ENCODE data around the gene KCNJ6. TPM values are rescaled to one million over a fixed set of nuclear protein-coding genes. Genes with fewer than 3 reads are reported as not detected.
A peak's percentile ranks its signal among the peaks of the same experiment; 100 is the strongest.
"Not testable (repeated sequence)": the region's sequence is repeated elsewhere in the genome, so short reads cannot be mapped to it uniquely, and the experiment has no call there.

Gene KCNJ6
- total RNA-seq, 1 donor from 2014 or later: not detected

DNA sequence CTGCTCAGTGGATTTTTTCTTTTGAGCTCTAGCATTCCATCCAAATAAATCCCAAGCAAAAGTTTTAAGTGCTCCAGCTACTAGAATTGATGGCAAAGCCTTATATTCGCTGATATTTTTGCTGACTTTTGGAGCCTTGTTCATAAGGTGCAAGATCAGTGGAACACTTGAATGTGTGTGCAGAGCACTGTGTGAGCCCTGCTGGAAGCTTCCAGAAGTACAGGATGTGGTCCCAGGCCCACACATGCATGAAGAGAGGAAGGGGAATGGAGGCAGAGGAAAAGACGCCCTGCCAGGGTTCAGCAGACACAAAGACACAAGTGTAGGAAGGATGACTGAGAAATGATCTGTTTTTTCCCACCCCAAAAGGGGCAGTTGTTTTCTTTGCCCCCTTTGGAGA, 169.4 kb downstream of the KCNJ6 start:
- ATAC-seq (no peak), DNase-seq (ENCODE audit: low spot score) (no peak)

DNA sequence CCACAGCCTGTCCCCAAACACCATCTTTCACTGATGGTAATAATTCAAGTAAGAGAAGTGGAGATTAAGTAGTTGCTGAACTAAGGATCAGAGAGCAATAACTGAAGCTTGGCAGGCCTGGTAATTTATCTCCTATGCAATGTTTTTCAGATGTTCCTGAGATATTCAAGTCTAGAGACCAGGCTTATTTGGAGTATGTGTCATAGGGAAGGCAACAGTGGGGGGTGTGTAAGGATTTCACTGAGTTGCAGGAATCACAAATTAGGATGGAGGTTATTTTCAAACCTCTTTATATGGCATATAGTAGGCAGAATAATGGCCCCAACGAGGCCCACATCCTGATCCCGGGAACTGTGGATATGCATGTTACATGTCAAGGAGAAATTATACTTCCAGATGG, 171.7 kb downstream of the KCNJ6 start:
- ATAC-seq (no peak), DNase-seq (ENCODE audit: low spot score) (no peak)

DNA sequence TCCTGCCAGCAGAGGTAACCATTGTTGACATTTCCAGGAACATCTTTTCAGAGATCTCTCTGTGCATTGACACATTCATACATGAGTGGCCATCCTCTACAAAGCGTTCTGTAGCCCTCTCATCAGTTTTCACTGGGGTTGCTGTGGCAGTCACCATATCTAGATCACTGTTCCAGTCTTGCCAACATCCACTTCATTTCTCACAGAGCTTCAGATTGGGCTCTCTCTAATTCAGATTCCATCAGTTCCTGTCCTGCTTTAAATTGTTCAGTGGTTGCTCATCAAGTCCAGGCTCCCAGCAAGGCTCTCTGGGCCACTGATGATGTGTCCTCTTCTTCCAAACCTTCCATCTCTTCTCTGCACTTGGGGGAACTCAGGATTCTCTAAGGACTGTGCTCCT, 173.7 kb downstream of the KCNJ6 start:
- DNase-seq (ENCODE audit: low spot score) (no peak), ATAC-seq (no peak)

DNA sequence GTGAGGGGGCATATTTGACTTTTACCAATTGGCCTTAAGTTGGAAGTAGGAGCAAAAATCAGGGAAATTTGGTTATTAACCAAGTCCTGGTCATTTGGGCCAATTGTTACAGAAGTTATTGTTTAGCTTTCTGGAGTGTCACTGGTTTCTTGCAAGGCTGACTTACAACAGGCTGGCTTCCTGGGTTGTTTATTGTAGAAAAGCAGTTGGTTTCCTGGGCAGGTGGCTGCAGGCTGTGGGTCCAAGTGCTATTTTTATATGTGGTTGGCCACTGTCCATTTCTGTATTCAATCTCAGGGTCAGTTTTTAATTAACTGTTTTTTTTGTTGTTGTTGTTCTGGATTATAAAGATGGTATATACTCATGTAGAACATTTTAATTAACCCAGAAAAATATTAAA, 174.1 kb downstream of the KCNJ6 start:
- ATAC-seq: no peak

DNA sequence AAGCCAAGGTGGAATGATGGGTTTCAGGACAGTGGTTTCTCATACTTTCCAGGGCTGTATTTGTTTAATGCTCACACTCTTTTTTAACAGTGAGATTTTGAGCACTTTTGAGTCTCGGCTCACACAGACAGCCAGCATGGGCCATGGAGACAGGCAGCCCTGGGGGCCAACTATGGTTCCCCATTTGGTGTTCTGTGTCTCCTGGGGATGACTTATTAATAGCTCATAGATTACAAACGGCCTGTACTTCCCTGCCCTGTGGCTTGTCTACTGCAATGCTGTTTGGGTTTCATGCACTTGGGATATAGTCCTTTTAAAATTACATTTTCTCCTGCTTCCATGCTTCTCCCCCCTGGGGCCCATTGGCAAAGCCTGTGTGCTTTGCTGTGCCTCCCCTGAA, 178.3 kb downstream of the KCNJ6 start:
- DNase-seq (ENCODE audit: low spot score): no peak
- ATAC-seq: no peak

More for the DNA sequence above, 174.1 kb downstream of the KCNJ6 start:
- no peak for DNase-seq (ENCODE audit: low spot score)

DNA sequence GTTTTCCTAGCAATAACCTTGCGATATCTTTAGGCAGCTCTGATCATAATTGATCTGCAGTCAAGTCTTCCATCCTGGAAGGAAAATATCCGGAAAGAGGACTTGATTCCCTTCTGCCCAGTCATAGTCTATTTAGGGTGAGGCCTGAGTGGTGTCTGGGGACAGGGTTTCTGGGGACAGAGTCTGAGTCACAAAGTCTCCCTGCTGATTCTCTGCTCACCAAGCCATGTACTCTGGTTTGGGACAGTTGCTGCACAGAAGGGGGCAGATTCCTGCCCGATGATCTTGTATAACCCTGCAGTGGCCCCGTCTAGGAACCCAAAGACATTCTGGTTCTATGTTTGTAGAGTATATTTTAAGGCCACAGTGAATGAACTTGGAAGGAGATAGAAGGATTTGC, 178.8 kb downstream of the KCNJ6 start:
- ATAC-seq: no peak
- DNase-seq (ENCODE audit: low spot score): no peak

DNA sequence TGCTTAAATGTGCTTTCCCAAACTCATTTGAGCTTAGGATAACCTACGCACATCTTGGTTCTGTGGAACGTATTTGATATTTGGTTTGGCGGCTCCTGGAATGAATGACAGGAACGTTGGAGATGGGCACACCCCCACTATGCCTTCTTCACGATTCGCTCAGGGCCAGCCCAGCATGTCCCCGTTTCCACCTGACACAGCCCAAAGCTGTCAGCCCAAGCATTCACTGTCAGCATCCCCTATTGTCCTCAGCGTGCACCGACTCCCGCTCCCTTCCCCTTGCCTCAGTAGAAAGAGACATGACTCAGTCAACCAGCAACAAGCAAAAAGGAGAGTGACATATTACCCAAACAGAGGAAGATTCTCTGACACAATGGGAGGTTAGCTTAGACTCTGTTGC, 181.4 kb downstream of the KCNJ6 start:
- no peak for DNase-seq (ENCODE audit: low spot score)
- no peak for ATAC-seq

DNA sequence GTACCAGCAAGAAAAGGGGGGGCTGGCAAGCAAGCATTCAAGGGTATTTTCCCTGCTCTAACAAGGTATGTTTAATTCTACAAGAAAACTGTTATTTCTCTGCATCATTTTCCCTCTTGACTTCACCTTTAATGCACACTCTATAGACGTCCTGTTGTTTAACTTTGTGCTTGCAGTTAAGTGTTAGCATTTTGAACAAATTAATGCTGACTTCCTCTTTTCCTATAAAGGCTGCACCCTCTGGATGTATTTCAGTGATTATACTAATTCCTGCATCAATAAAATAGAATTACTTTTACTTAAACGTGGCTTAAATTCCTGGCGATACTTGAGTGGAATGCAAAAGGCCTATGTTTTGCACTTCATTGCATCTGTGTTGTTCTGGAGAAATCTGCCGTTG, 183.3 kb downstream of the KCNJ6 start:
- ATAC-seq (no peak), DNase-seq (ENCODE audit: low spot score) (no peak)

DNA sequence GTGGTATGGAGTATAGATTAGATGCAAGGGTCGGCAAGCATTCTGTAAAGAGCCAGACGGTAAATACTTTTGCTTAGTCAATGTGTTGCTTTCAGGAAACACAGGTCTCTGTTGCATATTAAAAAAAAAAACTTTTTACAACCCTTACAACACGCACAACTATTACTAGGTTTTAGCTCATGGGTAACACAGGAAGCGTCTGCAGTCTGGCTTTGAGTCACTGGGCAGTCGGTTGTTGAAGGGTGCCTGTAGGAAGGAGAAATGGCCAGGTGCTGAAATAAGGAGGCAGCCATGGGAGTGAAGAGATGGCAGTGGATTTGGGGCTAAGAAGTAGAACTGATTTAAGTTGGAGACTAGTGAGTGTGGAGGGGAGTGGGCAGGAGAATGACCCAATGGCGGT, 192.1 kb downstream of the KCNJ6 start:
- no peak for ATAC-seq
- no peak for DNase-seq (ENCODE audit: low spot score)

DNA sequence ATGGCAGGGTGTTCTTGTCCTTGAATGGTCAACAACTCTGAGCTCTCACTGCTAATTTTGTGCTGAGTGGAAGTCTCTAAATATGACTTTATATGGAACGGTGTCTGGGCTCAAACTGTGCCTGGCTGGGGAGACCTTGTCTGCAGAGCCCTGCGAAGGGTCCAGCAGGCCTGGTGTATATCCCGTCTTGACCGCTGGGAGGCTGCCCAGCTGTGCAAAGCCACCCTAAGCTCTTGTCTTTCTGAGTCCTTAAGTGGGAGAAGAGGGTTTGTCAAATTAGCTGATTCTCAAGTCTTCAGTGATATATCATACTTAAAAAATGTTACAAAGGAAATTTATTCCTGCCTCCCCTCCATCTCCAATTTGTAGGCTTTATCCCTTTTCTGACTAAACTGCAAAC, 198.7 kb downstream of the KCNJ6 start:
- DNase-seq (ENCODE audit: low spot score) (no peak), ATAC-seq (no peak)

DNA sequence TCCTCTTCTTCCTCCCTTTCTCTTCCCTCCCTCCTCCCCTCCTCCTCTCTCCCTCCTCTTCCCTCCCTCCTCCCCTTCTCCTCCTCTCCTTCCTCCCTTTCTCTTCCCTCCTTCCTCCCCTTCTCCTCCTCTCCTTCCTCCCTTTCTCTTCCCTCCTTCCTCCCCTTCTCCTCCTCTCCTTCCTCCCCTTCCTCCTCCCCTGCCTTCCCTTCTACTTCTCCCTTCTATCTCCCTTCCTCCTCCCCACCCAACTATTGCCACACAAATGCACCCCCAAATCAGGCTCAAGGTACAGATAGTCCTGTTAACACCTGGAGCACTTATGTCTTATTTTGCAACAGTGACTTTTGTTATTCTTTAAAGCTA, 203.7 kb downstream of the KCNJ6 start:
- not testable (repeated sequence) for ATAC-seq; DNase-seq (ENCODE audit: low spot score)

DNA sequence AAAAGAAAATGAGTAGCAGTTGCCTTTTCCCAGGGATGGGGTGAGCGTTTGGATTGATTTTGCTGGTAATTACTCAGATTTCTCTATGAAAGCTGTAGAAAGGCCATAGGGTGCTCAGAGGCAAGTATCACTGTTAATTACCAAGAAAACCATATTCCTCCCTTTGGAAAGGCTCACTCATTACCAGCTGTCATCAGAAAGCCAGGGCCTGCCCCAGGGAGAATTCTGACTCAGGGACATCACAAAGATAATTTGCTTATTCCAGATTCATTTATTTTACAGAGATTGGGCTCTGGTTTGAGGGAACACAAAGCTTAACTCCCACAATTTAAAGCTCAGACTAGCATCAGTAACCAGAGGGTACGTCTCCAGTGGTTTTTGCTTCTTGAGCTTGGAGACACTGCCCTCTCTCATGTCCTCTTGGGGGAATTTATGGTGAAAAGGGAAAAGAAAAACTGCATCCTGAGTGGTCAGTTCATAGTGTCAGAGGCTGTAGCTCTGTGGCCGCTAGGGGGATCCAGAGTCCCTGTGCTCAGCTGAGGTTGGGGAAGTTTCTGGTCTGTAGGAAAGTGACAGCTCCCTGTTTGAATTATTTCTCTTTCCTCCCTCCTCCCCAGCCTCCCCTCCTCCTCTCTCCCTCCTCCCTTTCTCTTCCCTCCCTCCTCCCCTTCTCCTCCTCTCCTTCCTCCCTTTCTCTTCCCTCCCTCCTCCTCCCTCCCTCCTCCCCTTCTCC, 204.3 kb downstream of the KCNJ6 start:
- ATAC-seq (peak; percentile 96), DNase-seq (ENCODE audit: low spot score) (peak; percentile 52)

DNA sequence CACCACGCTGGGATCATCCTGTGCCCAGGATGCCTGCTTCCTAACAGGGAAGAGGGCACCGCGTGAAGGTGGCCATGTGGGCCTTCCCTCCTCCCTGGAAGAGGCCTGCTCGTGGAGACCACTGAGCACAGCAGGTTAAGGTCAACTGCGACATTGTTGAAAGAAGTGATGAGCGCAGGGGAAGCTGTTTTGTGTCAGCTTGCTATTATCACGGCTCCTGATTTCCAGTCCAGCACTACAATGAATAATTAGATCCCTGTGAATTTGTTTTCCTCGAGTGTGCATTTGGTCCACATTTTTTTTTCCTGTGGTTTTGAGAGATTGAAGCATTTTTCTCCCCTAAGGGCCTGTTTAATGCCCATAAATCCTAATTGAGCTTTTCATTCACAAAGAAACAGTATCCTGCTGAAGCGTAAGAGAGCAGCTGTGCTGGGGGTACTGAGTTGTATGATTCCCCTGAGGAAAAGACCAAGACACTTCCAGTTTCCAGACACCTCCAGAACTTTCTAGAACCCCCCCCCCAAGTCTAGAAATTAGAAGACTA, 204.9 kb downstream of the KCNJ6 start:
- ATAC-seq (no peak), DNase-seq (ENCODE audit: low spot score) (no peak)

DNA sequence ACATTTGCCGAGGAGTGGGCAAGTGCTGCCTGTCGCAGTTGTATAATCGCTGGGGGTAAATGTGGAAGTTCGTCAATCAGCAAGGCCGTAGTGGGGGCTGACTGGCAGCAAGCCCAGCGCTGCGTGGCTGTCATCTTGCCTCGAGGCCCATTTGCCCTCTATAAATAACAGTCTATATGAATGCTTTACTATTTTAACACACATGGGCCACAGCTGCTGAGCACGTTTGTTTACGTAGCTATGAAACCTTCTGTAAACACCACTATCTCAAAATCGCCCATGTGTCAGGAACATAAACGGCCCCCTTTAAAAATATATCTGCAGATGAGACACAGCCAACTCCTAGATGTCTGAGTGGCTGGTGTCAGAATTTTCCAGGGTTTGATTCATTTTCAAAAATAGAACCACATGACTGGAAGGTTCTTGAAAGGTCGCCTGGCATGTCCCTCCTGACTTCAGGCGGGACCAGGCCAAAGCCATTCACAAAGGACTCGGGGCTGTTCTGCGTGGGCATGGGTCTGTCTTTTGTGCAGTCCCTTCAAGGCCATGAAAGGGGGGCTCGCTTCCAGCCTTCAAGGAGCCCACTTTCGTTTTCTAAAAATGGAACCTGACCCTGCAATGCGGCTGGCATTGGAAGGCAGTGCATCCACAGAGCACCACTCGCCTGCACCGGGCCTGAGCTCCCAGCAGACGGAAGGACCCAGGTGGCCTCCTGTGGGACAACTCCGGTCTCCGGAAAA, 205.5 kb downstream of the KCNJ6 start:
- ATAC-seq: no peak
- no peak for DNase-seq (ENCODE audit: low spot score)

DNA sequence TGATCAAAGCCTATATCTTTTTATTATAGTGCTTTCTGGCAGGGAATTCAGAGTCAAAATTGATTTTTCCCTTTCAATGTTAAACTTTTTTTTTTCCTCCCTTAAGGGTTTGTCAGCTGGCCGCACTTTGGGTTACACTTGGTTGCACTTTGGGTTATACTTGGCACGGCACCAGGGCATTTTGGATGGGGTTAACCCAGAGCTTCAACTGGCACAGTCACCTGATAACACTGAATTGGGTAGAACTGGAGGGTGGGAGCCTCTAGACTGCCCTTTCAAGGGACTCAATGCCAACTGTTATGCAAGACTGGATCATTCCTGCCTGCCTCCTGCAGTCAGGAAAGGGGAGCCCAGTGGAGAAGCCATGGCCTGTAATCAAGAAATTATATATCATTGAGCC, 211.5 kb downstream of the KCNJ6 start:
- DNase-seq (ENCODE audit: low spot score) (peak; percentile 92), ATAC-seq (peak; percentile 87)

DNA sequence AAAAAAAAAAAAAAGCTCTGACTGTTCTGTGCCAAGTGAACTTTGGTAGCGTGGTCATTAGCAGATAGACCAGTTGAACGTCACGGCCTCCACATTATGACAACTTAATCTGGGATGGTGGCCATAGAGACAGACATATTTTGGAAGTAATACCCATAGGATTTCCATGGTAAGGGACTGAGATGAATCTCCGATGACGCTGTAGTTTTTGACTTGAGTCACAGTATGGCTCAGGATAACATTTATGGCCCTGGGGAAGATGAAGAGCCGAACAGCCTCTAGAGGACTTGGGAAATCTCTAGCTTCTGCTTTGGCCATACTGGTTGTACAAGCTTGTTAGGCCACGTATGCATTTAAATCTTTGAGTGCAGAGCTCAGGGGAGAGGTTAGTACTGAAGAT, 214.0 kb downstream of the KCNJ6 start:
- DNase-seq (ENCODE audit: low spot score) (no peak), ATAC-seq (no peak)

DNA sequence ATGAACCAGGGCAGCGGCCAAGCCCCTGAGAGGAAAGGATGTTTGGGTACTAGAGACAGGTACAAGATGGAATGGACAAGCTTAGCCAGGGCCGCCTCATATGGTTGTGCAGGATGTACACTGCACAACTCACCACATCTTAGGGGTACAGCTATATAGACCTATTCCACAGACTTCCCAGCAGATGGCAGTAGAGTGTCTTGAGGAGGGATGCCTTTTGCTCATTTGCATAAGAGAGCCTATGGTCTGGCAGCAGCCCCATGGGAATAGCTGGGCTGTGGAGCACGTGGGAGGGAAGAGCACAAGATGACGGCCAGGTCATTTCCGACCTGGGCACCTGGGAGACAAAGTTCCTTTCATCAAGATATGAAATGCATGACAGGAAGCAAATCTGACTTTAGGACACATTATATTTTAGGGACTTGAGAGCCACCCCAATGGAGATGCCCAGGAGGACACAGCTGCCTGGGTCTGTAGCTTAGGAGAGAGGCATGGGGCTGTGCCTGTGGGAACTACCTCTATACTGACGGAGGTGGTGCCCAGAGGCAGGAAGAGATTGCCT, 215.5 kb downstream of the KCNJ6 start:
- DNase-seq (ENCODE audit: low spot score): no peak

DNA sequence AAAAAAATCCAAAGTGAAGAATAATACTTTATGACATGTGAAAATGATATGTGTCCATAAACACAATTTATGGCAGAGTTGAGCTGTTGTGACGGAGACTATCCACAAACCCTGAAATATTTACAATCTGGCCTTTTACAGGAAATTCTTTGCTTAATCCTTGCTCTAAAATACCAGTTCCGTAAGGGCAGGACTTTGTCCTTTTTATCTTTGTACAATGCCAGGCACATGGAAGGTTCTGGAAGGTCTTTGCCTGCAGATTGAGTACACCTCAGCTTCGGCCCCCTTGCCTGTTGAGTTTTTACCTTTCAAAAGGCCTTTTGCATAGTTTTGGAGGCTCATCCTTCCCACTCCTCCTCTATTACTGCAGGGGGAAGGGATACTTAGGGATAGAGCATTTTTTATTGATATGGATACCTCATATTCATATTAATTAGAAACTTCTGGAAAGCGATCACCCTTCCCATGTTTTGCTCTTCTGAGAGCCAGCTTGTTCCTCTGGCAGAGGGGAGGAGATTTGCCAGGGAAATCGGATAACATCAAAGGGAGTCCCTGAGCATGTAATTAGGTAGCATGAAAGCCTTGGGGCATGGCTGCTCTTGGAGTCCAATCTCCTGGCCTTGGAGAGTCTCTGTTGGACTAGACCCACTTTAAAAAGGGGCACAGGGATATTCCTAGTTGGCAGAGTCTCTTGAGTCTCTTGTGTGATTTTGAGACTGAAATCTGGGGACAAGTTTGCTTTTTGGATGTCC, 217.1 kb downstream of the KCNJ6 start:
- DNase-seq (ENCODE audit: low spot score) (no peak), ATAC-seq (peak; percentile 46)

More for the DNA sequence above, 215.5 kb downstream of the KCNJ6 start:
- peak; percentile 74 for ATAC-seq

DNA sequence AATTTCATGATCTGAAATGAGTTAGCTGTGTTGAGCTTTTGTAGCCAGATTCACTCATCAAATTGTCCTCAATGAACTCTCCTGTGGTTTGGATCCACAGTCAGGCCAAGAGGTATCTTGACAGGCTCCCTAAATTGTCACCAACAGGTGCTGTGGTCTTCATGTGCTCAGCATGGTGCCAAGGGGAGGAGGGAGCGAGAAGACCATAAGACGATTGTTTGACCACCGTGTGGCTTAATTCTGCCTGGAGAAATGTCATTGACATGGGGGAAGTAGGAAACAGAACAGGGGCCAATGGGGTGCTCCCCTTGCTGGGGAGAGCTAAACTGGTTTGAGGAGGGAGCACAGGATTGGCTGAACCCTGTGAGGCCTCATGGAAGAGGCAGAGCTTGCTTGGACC, 219.3 kb downstream of the KCNJ6 start:
- DNase-seq (ENCODE audit: low spot score): no peak
- no peak for ATAC-seq

DNA sequence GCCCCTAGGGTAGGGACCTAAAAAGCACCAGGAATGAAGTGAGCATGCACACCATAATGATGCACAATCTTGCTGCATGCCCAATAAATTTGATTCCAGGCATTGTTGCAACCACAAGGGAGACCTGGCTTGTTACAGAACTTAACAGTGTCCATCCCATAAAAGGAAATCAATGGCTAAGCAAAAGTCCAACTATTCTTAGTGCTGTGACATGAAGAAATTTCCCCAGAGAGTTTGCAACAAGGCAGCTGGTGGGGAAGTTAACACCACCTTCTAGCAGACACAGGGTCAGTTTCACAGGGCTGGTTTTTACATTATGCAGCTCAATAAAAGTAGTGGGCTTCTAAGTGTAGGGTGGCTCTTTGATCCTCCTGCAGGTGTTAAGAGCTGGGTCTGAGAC, 221.1 kb downstream of the KCNJ6 start:
- no peak for ATAC-seq
- no peak for DNase-seq (ENCODE audit: low spot score)

DNA sequence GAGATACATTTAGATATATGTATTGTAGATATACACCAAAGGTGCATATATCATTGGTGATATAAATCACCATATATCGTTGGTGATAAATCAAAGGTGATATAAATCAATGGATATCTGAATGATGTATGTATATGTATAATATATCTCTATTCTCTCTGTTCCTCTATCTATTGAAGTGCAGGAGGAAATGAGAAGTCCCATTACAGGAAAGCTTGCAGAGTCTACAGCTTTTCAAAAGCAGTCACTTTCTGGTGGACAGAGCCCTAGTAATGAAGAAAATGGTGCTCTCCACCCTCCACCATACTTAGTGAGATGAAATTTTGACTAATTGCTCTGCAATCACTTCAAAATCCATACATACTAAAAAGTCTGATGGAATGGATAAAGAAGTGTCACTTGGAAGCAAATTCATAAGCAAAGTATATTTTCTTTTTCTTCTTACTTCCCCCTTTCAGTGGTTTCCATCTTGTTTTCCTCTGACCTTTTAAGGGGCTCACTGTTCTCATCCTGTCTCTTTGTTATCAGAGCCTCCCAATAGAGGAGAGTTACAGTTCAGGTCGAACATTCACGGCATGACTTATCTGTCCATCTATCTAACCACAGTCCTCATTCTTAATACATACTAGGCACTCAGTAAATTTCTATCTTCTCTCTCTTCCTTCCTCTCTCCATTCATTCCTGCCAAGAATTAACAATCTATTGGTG, 227.2 kb downstream of the KCNJ6 start:
- no peak for ATAC-seq

More for the DNA sequence above, 227.2 kb downstream of the KCNJ6 start:
- no peak for DNase-seq (ENCODE audit: low spot score)
